GM18517 (cell line): ENCODE measurements around the gene CHTOP.
"Not testable (repeated sequence)": the region's sequence is repeated elsewhere in the genome, so short reads cannot be mapped to it uniquely, and the experiment has no call there.

ENCODE experiments used
- ATAC-seq: cut with Tn5 transposase; IDR thresholded peaks from one replicate; pipeline ENCODE4 v1.9.1; 2021; ENCODE audit warnings: mild to moderate bottlenecking, moderate library complexity; ENCODE audit not compliant: unreplicated experiment

CHTOP gene

GRCh38 chr1:153633754-153634665 lies at the start of gene CHTOP:
TSS of gene CHTOP (plus strand) at chr1:153634066. CDS start at chr1:153636589, 2,523 bp downstream.
- peak; percentile 90 for ATAC-seq

- ATAC-seq, result no peak
Observed at GRCh38 chr1:153585006-153585405, 48.9 kb upstream of the CHTOP start.

GRCh38 chr1:153586347-153586746 lies 47.5 kb upstream of the CHTOP start:
- no peak for ATAC-seq

- ATAC-seq, result no peak
Observed at GRCh38 chr1:153587314-153587713, 46.6 kb upstream of the CHTOP start.

- not testable (repeated sequence) for ATAC-seq
Observed at GRCh38 chr1:153588033-153588432, 45.8 kb upstream of the CHTOP start.

GRCh38 chr1:153588482-153588881 lies 45.4 kb upstream of the CHTOP start:
- ATAC-seq, result no peak

- no peak for ATAC-seq
Observed at GRCh38 chr1:153592748-153593147, 41.1 kb upstream of the CHTOP start.

GRCh38 chr1:153597206-153597605 lies 36.7 kb upstream of the CHTOP start:
- no peak for ATAC-seq

GRCh38 chr1:153598309-153599172 lies 35.3 kb upstream of the CHTOP start:
- peak; percentile 97 for ATAC-seq

- ATAC-seq, result no peak
Observed at GRCh38 chr1:153599847-153600246, 34.0 kb upstream of the CHTOP start.

- no peak for ATAC-seq
Observed at GRCh38 chr1:153602749-153603148, 31.1 kb upstream of the CHTOP start.

GRCh38 chr1:153606194-153606593 lies 27.7 kb upstream of the CHTOP start:
- ATAC-seq, result no peak

GRCh38 chr1:153607381-153607780 lies 26.5 kb upstream of the CHTOP start:
- ATAC-seq, result no peak

- ATAC-seq, result no peak
Observed at GRCh38 chr1:153608089-153608682, 25.7 kb upstream of the CHTOP start.

GRCh38 chr1:153608742-153609584 lies 24.9 kb upstream of the CHTOP start:
- ATAC-seq, result no peak

GRCh38 chr1:153609585-153609907 lies 24.3 kb upstream of the CHTOP start:
- ATAC-seq, result no peak

- no peak for ATAC-seq
Observed at GRCh38 chr1:153610334-153610733, 23.5 kb upstream of the CHTOP start.

GRCh38 chr1:153610811-153611301 lies 23.0 kb upstream of the CHTOP start:
- no peak for ATAC-seq

- ATAC-seq, result no peak
Observed at GRCh38 chr1:153611356-153611755, 22.5 kb upstream of the CHTOP start.

- ATAC-seq, result no peak
Observed at GRCh38 chr1:153612111-153612754, 21.6 kb upstream of the CHTOP start.
